ENCODE results near the gene GNAI3. TPM values are rescaled to one million over a fixed set of nuclear protein-coding genes. Genes with fewer than 3 reads are reported as not detected.

GNAI3 gene
- polyA plus RNA-seq, 2 donors, result 3.5 to 6.8 TPM

DNA sequence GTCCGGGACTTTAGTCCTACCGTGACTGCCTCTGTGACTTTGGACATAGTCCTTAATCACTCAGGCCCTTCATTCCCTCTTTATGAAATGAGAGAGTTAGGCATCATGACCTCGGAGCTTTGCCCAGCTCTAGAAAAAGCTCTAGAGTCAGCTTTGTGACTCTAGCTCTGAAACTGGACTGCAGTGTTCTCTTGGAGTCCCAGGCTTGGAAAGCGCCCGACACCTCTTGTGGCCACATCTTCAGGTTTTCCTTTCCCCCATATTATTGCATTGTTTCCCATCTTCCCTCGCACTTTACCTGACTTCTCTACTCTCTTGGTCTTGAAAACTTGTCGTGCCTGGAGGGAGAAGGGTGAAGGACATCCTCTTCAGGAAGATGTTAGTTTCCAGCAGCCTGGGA, 26.4 kb upstream of the GNAI3 start:
- Histone ChIP-seq H3K27ac (ENCODE audit: low read depth in 2 of 2, low read length in 1 of 2) (no peak overlapping the region), H3K36me3 (ENCODE audit: control insufficient read depth in 2 of 2, insufficient read depth in 2 of 2, low read length in 1 of 2) (no peaks in the 10 kb centered on the region), H3K4me1 (ENCODE audit: control insufficient read depth in 2 of 2, insufficient read depth in 2 of 2, low read length in 1 of 2) (no peaks in the 10 kb centered on the region), H3K9me3 (ENCODE audit: control insufficient read depth in 2 of 2, insufficient read depth in 1 of 2, low read depth in 1 of 2, low read length in 1 of 2) (no peaks in the 10 kb centered on the region), H3K4me3 (ENCODE audit: low read depth in 1 of 2, low read length in 2 of 2) (no peak overlapping the region), H3K27me3 (ENCODE audit: control insufficient read depth in 1 of 2, insufficient read depth in 2 of 2, low read length in 2 of 2) (no peaks in the 10 kb centered on the region)
- 85 to 87% methylated on average over 7 of the region's 7 CpGs for WGBS, 2 donors

DNA sequence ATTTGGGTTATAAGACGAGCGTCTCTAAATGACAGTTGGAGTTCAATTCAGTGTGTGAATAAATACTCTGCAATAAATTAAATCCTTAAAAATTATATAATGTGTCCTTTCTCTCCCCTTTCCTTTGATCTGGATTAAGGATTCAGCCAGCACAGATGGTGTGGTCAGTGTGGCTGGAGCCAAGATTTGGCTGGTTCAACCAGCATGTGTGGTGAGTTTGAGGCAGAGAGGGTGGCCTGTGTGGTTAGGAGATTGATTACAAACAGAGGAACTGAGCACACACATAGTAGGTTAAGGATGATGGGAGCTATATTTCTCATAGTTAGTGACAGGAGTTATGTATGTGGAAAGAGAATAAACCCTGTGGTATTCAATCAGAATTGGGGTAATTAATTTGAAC, 24.7 kb upstream of the GNAI3 start:
- WGBS, 2 donors, result 81 to 85% methylated on average over 2 of the region's 2 CpGs
- Histone ChIP-seq H3K27me3 (ENCODE audit: control insufficient read depth in 1 of 2, insufficient read depth in 2 of 2, low read length in 2 of 2) (no peaks in the 10 kb centered on the region), H3K36me3 (ENCODE audit: control insufficient read depth in 2 of 2, insufficient read depth in 2 of 2, low read length in 1 of 2) (no peaks in the 10 kb centered on the region), H3K4me3 (ENCODE audit: low read depth in 1 of 2, low read length in 2 of 2) (no peak overlapping the region), H3K4me1 (ENCODE audit: control insufficient read depth in 2 of 2, insufficient read depth in 2 of 2, low read length in 1 of 2) (no peaks in the 10 kb centered on the region), H3K9me3 (ENCODE audit: control insufficient read depth in 2 of 2, insufficient read depth in 1 of 2, low read depth in 1 of 2, low read length in 1 of 2) (no peaks in the 10 kb centered on the region), H3K27ac (ENCODE audit: low read depth in 2 of 2, low read length in 1 of 2) (no peak overlapping the region)

DNA sequence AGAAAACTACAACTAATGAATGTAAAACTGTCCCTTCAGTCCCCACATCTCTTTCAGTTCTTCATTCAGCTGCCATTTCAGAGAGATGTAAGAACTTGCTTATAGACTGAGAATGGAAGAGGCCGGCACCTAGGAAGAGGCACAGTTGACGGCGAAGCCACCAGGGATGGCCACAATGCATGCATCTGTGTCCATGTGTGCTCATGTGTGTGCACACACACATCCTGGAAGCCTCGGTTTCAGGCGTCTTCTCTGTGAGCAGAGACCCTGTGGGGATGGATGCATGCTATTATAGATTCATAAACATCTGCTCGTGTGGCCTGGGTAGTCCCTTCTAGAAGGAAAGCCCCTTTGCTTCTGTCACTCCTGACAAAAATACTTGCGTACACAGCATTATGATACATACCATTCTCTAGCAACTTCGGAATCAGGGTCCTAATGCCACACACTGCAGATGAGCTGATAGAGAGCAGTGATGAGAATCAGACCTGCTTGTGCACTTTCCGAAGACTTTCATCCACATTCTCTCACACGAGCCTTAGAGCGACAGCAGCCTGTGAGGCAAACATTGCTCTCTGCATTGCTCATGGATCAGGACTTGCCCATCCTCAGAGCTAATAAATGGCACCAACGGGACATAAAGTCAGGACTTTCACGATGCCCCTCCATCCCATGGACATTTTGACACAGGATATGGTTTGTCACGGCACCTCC, 21.2 kb upstream of the GNAI3 start:
- Histone ChIP-seq H3K36me3 (ENCODE audit: control insufficient read depth in 2 of 2, insufficient read depth in 2 of 2, low read length in 1 of 2) (no peaks in the 10 kb centered on the region), H3K4me3 (ENCODE audit: low read depth in 1 of 2, low read length in 2 of 2) (no peak overlapping the region), H3K27me3 (ENCODE audit: control insufficient read depth in 1 of 2, insufficient read depth in 2 of 2, low read length in 2 of 2) (no peaks in the 10 kb centered on the region), H3K9me3 (ENCODE audit: control insufficient read depth in 2 of 2, insufficient read depth in 1 of 2, low read depth in 1 of 2, low read length in 1 of 2) (no peaks in the 10 kb centered on the region), H3K27ac (ENCODE audit: low read depth in 2 of 2, low read length in 1 of 2) (no peak overlapping the region), H3K4me1 (ENCODE audit: control insufficient read depth in 2 of 2, insufficient read depth in 2 of 2, low read length in 1 of 2) (peaks cover 0 to 3% of the 10 kb centered on the region in 2 donors)
- 77 to 80% methylated on average over 14 of the region's 14 CpGs for WGBS, 2 donors

DNA sequence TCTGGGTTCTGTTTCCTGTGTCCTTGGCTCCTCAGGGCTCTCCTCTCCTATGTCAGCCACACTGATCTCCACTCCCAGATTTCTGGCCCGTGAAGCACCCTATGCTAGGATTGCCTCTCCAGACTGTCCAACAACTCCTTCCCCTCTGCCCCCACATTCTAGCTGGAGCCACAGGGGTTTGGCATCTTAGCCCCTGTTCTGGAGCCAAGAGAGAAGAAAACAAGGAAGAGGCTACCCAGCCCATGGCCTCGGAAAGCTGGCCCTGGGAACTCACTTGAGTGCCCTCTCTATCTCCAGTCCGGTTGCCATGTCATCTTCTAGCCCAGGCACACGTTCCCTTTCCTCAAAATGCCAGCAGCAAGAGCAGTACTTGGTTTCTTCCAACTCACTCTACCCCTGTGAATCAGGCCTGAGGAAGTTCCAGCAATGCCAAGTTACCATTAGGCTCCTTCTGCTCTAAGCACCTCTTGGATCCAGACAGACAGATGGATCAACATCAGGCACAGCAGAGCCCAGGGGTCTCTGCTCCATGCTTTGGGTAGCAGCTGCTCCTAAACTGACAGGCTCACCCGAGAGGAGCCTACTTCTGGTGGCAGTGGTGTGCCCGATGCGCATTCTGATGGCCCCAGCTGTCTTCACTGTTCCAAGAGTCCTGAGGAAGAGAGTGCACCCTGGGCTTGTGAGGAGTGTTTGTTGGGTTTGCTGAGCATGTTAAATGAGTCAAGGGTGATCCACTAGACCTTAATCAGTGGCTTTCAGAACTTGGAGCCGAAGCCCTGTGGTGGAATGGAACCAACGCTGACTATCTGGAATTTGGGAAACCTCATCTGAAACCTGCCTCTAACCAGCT, 20.3 kb upstream of the GNAI3 start:
- no peaks in the 10 kb centered on the region for H3K36me3 ChIP-seq (ENCODE audit: control insufficient read depth in 2 of 2, insufficient read depth in 2 of 2, low read length in 1 of 2)
- peaks cover 0 to 5% of the 10 kb centered on the region in 2 donors for H3K4me1 ChIP-seq (ENCODE audit: control insufficient read depth in 2 of 2, insufficient read depth in 2 of 2, low read length in 1 of 2)
- H3K4me3 ChIP-seq (ENCODE audit: low read depth in 1 of 2, low read length in 2 of 2), result no peak overlapping the region
- no peaks in the 10 kb centered on the region for H3K27me3 ChIP-seq (ENCODE audit: control insufficient read depth in 1 of 2, insufficient read depth in 2 of 2, low read length in 2 of 2)
- WGBS, 2 donors, result 83 to 86% methylated on average over 9 of the region's 9 CpGs
- no peaks in the 10 kb centered on the region for H3K9me3 ChIP-seq (ENCODE audit: control insufficient read depth in 2 of 2, insufficient read depth in 1 of 2, low read depth in 1 of 2, low read length in 1 of 2)
- H3K27ac ChIP-seq (ENCODE audit: low read depth in 2 of 2, low read length in 1 of 2), result no peak overlapping the region

DNA sequence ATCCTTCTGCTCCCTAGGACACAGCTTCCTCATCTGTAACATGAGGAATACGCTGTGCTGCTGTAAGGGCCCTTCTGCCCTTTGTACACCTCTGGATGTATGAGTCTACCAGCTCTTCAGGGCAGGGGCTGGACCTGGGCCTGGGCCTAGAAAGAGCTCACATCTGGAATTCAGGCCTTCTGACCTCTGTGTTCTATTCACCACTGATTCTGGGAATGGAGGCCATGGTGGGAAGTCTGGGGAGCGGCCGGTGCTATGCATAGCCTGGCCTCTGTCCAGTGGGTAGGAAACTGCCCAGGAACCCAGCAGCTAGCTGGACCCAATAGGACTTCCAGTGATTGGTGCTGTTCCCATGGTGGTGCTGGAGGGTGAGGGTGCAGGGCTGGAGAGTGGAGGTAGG, 19.7 kb upstream of the GNAI3 start:
- no peak overlapping the region for H3K4me3 ChIP-seq (ENCODE audit: low read depth in 1 of 2, low read length in 2 of 2)
- 91 to 96% methylated on average over 3 of the region's 3 CpGs for WGBS, 2 donors
- peaks cover 0 to 5% of the 10 kb centered on the region in 2 donors for H3K4me1 ChIP-seq (ENCODE audit: control insufficient read depth in 2 of 2, insufficient read depth in 2 of 2, low read length in 1 of 2)
- no peak overlapping the region for H3K27ac ChIP-seq (ENCODE audit: low read depth in 2 of 2, low read length in 1 of 2)
- H3K36me3 ChIP-seq (ENCODE audit: control insufficient read depth in 2 of 2, insufficient read depth in 2 of 2, low read length in 1 of 2), result no peaks in the 10 kb centered on the region
- no peaks in the 10 kb centered on the region for H3K27me3 ChIP-seq (ENCODE audit: control insufficient read depth in 1 of 2, insufficient read depth in 2 of 2, low read length in 2 of 2)
- no peaks in the 10 kb centered on the region for H3K9me3 ChIP-seq (ENCODE audit: control insufficient read depth in 2 of 2, insufficient read depth in 1 of 2, low read depth in 1 of 2, low read length in 1 of 2)

DNA sequence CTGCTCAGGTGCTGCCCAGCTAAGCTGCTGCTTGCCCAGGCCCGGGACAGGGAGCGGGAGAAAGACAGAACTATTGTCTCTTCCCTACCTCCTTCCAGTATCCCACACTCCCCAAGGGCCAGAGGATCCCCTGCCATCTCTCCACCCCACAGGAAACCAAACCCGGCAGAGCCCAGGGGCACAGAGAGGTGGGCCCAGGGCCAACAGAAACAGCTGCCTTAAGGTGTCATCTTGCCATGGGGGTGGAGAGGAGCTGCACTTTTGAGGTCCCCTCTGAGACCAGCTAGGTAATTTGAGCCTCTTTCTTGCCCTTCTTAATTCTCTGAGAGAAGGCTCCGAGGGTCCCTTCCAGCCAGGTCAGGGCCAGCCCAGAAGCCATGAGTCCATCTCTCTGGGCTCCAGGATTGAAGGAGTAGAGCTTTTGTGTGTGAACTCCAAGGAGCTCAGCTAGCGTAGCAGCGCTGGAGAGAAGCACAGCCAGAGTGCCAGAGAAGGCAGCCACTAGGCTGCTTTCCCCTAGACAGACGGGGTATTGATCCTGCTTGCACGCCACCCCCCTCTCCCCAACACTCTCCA, 18.4 kb upstream of the GNAI3 start:
- H3K4me1 ChIP-seq (ENCODE audit: control insufficient read depth in 2 of 2, insufficient read depth in 2 of 2, low read length in 1 of 2), result peaks cover 0 to 5% of the 10 kb centered on the region in 2 donors
- no peaks in the 10 kb centered on the region for H3K9me3 ChIP-seq (ENCODE audit: control insufficient read depth in 2 of 2, insufficient read depth in 1 of 2, low read depth in 1 of 2, low read length in 1 of 2)
- WGBS, 2 donors, result 69 to 71% methylated on average over 8 of the region's 8 CpGs
- no peak overlapping the region for H3K4me3 ChIP-seq (ENCODE audit: low read depth in 1 of 2, low read length in 2 of 2)
- no peak overlapping the region for H3K27ac ChIP-seq (ENCODE audit: low read depth in 2 of 2, low read length in 1 of 2)
- H3K36me3 ChIP-seq (ENCODE audit: control insufficient read depth in 2 of 2, insufficient read depth in 2 of 2, low read length in 1 of 2), result no peaks in the 10 kb centered on the region
- H3K27me3 ChIP-seq (ENCODE audit: control insufficient read depth in 1 of 2, insufficient read depth in 2 of 2, low read length in 2 of 2), result no peaks in the 10 kb centered on the region

DNA sequence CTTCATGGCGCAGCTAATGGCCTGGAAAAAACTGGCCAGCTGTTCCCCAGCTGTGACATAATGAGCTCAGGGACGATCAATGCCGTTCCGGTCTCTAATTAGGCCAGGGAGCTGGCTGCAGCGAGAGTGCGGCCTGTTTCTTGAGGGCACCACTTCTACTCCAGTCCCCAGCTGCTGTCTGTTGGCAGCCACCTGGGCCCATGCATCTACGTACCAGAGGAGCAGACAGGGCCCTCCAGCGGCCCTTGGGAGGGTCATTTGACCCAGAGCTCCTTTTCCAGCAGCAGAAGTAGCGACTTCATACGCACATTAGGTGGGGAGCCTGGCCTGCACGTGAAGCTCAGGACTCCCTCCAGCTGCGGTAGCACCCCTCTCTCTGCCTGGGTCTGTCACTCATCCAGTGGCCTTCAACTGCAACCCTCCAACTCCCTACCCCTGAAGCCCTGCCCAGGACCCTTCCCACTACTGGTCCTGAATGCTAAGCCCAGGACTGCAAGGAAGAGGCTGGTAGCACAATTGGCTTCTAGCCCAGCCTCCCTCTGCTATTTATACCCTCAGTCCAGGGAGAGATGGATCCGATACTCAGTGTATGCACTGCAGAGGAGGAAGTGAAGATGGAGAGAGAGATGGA, 17.8 kb upstream of the GNAI3 start:
- H3K27me3 ChIP-seq (ENCODE audit: control insufficient read depth in 1 of 2, insufficient read depth in 2 of 2, low read length in 2 of 2), result no peaks in the 10 kb centered on the region
- no peak overlapping the region for H3K4me3 ChIP-seq (ENCODE audit: low read depth in 1 of 2, low read length in 2 of 2)
- H3K4me1 ChIP-seq (ENCODE audit: control insufficient read depth in 2 of 2, insufficient read depth in 2 of 2, low read length in 1 of 2), result peaks cover 0 to 5% of the 10 kb centered on the region in 2 donors
- 79 to 85% methylated on average over 13 of the region's 13 CpGs for WGBS, 2 donors
- no peaks in the 10 kb centered on the region for H3K9me3 ChIP-seq (ENCODE audit: control insufficient read depth in 2 of 2, insufficient read depth in 1 of 2, low read depth in 1 of 2, low read length in 1 of 2)
- H3K27ac ChIP-seq (ENCODE audit: low read depth in 2 of 2, low read length in 1 of 2), result no peak overlapping the region
- no peaks in the 10 kb centered on the region for H3K36me3 ChIP-seq (ENCODE audit: control insufficient read depth in 2 of 2, insufficient read depth in 2 of 2, low read length in 1 of 2)

DNA sequence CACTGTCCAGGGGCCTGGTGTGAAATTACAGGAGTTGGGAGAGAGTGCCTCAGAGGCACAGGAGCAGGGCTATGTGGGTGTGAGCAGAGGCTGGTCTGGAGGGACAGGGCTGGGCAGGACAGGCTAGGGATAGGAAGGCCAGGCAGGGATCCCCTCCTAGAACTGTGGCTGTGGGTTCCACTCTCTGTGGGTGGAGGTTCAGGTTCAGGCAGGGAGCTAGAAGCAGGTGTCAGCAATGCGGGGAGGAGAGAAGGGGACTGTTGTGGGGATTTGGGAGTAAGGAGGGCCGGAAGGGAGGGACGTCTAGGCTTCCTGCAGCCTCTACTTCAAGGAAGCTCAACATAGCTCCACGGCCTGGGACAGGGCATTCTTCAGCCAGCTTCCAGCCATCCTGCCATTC, 17.0 kb upstream of the GNAI3 start:
- Histone ChIP-seq H3K27ac (ENCODE audit: low read depth in 2 of 2, low read length in 1 of 2) (no peak overlapping the region), H3K4me1 (ENCODE audit: control insufficient read depth in 2 of 2, insufficient read depth in 2 of 2, low read length in 1 of 2) (peaks cover 0 to 5% of the 10 kb centered on the region in 2 donors), H3K9me3 (ENCODE audit: control insufficient read depth in 2 of 2, insufficient read depth in 1 of 2, low read depth in 1 of 2, low read length in 1 of 2) (no peaks in the 10 kb centered on the region), H3K4me3 (ENCODE audit: low read depth in 1 of 2, low read length in 2 of 2) (no peak overlapping the region), H3K27me3 (ENCODE audit: control insufficient read depth in 1 of 2, insufficient read depth in 2 of 2, low read length in 2 of 2) (no peaks in the 10 kb centered on the region), H3K36me3 (ENCODE audit: control insufficient read depth in 2 of 2, insufficient read depth in 2 of 2, low read length in 1 of 2) (no peaks in the 10 kb centered on the region)
- 76 to 80% methylated on average over 4 of the region's 4 CpGs for WGBS, 2 donors

DNA sequence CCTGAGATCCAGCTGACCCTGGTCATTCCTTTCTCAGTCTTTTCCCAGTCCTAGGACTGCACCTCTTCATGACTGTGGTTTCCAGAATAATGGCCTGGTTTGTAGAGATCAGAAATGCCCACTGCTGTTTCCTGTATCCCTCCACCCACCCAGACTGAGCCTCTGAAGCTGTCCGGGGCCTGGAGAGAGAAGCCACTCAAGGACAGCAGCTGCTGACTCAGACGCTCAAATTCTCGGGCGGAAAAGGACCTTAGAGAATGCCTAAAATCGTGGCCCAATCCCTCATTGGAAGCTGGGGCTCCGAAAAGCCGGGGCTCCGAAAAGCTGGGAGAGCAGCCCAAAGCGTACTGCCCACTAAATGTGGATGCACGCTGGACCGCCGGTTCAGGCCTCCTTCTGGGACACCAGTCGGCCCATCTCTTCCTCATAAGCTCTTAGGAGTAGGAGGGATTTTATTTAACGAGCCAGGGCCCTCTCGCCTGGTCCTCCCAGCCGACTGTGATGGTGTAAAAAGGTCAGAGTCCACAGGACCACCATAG, 16.5 kb upstream of the GNAI3 start:
- no peaks in the 10 kb centered on the region for H3K27me3 ChIP-seq (ENCODE audit: control insufficient read depth in 1 of 2, insufficient read depth in 2 of 2, low read length in 2 of 2)
- no peaks in the 10 kb centered on the region for H3K9me3 ChIP-seq (ENCODE audit: control insufficient read depth in 2 of 2, insufficient read depth in 1 of 2, low read depth in 1 of 2, low read length in 1 of 2)
- H3K4me1 ChIP-seq (ENCODE audit: control insufficient read depth in 2 of 2, insufficient read depth in 2 of 2, low read length in 1 of 2), result peaks cover 0 to 5% of the 10 kb centered on the region in 2 donors
- no peaks in the 10 kb centered on the region for H3K36me3 ChIP-seq (ENCODE audit: control insufficient read depth in 2 of 2, insufficient read depth in 2 of 2, low read length in 1 of 2)
- 48 to 49% methylated on average over 16 of the region's 16 CpGs for WGBS, 2 donors
- no peak overlapping the region for H3K4me3 ChIP-seq (ENCODE audit: low read depth in 1 of 2, low read length in 2 of 2)
- no peak overlapping the region for H3K27ac ChIP-seq (ENCODE audit: low read depth in 2 of 2, low read length in 1 of 2)

All from esophagus (tissue), 2 donors.